ENCODE measurements around the gene PSMC1. TPM values are rescaled to one million over a fixed set of nuclear protein-coding genes. Genes with fewer than 3 reads are reported as not detected.

The PSMC1 gene
- polyA plus RNA-seq, 4 donors: 111 to 161 (median 148) TPM

- no peak for DNase-seq (ENCODE audit: low read depth in 4 of 4, low spot score in 3 of 4)
Measured at GRCh38 chr14:90301122-90301521, 44.8 kb downstream of the PSMC1 start.

GRCh38 chr14:90301668-90302090 is 45.3 kb downstream of the PSMC1 start:
- peak in 3 of 4 donors; percentile 10 to 42 (median 36) for DNase-seq (ENCODE audit: low read depth in 4 of 4, low spot score in 3 of 4)

GRCh38 chr14:90302529-90303303 is 46.4 kb downstream of the PSMC1 start:
- DNase-seq (ENCODE audit: low read depth in 4 of 4, low spot score in 3 of 4): no peak

GRCh38 chr14:90303473-90303872 is 47.1 kb downstream of the PSMC1 start:
- DNase-seq (ENCODE audit: low read depth in 4 of 4, low spot score in 3 of 4): no peak

- DNase-seq (ENCODE audit: low read depth in 4 of 4, low spot score in 3 of 4): no peak
Measured at GRCh38 chr14:90304502-90304901, 48.1 kb downstream of the PSMC1 start.

GRCh38 chr14:90305176-90305601 is 48.8 kb downstream of the PSMC1 start:
- DNase-seq (ENCODE audit: low read depth in 4 of 4, low spot score in 3 of 4): no peak

GRCh38 chr14:90308561-90308960 is 52.2 kb downstream of the PSMC1 start:
- no peak for DNase-seq (ENCODE audit: low read depth in 4 of 4, low spot score in 3 of 4)

- DNase-seq (ENCODE audit: low read depth in 4 of 4, low spot score in 3 of 4): no peak
Measured at GRCh38 chr14:90317286-90317685, 60.9 kb downstream of the PSMC1 start.

- DNase-seq (ENCODE audit: low read depth in 4 of 4, low spot score in 3 of 4): no peak
Measured at GRCh38 chr14:90318016-90318415, 61.7 kb downstream of the PSMC1 start.

GRCh38 chr14:90319173-90319572 is 62.8 kb downstream of the PSMC1 start:
- no peak for DNase-seq (ENCODE audit: low read depth in 4 of 4, low spot score in 3 of 4)

- no peak for DNase-seq (ENCODE audit: low read depth in 4 of 4, low spot score in 3 of 4)
Measured at GRCh38 chr14:90319634-90320541, 63.5 kb downstream of the PSMC1 start.

GRCh38 chr14:90321891-90322290 is 65.5 kb downstream of the PSMC1 start:
- DNase-seq (ENCODE audit: low read depth in 4 of 4, low spot score in 3 of 4): no peak

Other genes starting within 250 kb of the PSMC1 start
- under 1 TPM; 0.18 to 0.38 (median 0.24) TPM for gene KCNK13, start 194.6 kb upstream of the PSMC1 start, polyA plus RNA-seq (ENCODE audit: insufficient read length in 4 of 4)
- 10 to 100 TPM; 16.9 to 22.3 (median 21.1) TPM for gene NRDE2, start 75.4 kb downstream of the PSMC1 start, polyA plus RNA-seq (ENCODE audit: insufficient read length in 4 of 4)
- gene CALM1, start 140.5 kb downstream of the PSMC1 start, polyA plus RNA-seq (ENCODE audit: insufficient read length in 4 of 4): 100 to 1,000 TPM; 323 to 439 (median 407) TPM